DOHH2 (cell line): ENCODE results near the gene TLR7.

Source experiments
- EZH2phosphoT487 ChIP-seq: fragments of 200-600 bp; sonication (generic); IDR thresholded peaks from 2 replicates; pipeline ENCODE4 v1.6.1; 2017; ENCODE audit warnings: borderline replicate concordance, mild to moderate bottlenecking, antibody characterized with exemption, low read length, moderate library complexity, mixed read lengths
- TF ChIP-seq, protein P1 (sequence below): fragments of 200-600 bp; sonication (generic); IDR thresholded peaks from one replicate; pipeline ENCODE4 v1.5.1; 2014; ENCODE audit warnings: antibody characterized with exemption, mild to moderate bottlenecking, low read depth, low read length; ENCODE audit not compliant: poor library complexity, severe bottlenecking

DNA sequence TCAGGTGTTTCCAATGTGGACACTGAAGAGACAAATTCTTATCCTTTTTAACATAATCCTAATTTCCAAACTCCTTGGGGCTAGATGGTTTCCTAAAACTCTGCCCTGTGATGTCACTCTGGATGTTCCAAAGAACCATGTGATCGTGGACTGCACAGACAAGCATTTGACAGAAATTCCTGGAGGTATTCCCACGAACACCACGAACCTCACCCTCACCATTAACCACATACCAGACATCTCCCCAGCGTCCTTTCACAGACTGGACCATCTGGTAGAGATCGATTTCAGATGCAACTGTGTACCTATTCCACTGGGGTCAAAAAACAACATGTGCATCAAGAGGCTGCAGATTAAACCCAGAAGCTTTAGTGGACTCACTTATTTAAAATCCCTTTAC is 18.6 kb downstream of the TLR7 start:
- TF ChIP-seq, protein P1, sequence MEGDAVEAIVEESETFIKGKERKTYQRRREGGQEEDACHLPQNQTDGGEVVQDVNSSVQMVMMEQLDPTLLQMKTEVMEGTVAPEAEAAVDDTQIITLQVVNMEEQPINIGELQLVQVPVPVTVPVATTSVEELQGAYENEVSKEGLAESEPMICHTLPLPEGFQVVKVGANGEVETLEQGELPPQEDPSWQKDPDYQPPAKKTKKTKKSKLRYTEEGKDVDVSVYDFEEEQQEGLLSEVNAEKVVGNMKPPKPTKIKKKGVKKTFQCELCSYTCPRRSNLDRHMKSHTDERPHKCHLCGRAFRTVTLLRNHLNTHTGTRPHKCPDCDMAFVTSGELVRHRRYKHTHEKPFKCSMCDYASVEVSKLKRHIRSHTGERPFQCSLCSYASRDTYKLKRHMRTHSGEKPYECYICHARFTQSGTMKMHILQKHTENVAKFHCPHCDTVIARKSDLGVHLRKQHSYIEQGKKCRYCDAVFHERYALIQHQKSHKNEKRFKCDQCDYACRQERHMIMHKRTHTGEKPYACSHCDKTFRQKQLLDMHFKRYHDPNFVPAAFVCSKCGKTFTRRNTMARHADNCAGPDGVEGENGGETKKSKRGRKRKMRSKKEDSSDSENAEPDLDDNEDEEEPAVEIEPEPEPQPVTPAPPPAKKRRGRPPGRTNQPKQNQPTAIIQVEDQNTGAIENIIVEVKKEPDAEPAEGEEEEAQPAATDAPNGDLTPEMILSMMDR = no peak
- no peak for TF ChIP-seq EZH2phosphoT487
